GM12874 (cell line): Measurements from ENCODE around the gene RTN4.

Experiments used
- TF ChIP-seq, protein P1 (sequence below): IDR thresholded peaks from 2 replicates; pipeline ENCODE4 v1.5.1; 2011; ENCODE audit warnings: low read depth, mild to moderate bottlenecking, control low read depth, low read length, moderate library complexity; ENCODE audit not compliant: insufficient read depth

The RTN4 gene

DNA sequence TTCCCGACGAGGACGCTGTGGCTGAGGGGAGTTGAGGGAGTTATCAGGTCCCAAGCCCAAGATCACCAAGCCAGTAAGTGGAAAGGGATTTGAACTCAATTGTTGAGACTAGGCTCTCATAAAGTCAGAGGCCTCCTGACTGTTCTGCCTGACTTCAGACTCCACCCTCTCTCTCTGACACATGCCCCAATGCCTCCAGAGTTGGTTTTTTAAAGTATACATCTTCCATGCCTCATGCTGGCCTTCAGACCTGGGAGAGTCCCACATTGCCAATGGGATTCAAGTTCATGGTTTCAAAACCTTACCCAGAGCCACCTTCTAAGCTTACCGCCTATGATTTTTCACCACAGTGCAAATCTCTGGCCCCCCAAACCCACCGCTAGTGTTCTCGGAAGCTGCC lies 100.8 kb downstream of the RTN4 start:
- TF ChIP-seq, protein P1, sequence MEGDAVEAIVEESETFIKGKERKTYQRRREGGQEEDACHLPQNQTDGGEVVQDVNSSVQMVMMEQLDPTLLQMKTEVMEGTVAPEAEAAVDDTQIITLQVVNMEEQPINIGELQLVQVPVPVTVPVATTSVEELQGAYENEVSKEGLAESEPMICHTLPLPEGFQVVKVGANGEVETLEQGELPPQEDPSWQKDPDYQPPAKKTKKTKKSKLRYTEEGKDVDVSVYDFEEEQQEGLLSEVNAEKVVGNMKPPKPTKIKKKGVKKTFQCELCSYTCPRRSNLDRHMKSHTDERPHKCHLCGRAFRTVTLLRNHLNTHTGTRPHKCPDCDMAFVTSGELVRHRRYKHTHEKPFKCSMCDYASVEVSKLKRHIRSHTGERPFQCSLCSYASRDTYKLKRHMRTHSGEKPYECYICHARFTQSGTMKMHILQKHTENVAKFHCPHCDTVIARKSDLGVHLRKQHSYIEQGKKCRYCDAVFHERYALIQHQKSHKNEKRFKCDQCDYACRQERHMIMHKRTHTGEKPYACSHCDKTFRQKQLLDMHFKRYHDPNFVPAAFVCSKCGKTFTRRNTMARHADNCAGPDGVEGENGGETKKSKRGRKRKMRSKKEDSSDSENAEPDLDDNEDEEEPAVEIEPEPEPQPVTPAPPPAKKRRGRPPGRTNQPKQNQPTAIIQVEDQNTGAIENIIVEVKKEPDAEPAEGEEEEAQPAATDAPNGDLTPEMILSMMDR, result no peak

DNA sequence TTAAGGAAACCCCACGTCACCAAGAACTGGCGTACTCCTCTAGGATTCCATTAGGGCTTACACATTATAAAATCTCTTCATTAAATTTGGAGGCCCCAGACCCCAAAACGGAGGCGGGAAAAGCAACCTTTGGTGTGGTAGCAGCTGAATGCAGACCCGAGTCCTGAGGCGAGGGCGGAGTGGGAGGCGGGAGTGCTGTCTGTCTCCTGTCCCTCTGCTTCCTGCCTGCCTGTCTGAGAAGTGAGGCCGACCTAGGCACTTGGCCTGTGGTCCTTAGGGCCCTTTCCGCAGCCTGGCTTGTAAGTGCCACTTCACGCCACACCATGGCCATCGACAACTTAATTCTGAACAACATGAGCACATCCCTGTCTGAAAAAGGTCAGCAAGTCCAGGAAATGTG lies 102.1 kb downstream of the RTN4 start:
- TF ChIP-seq, protein P1, result no peak

DNA sequence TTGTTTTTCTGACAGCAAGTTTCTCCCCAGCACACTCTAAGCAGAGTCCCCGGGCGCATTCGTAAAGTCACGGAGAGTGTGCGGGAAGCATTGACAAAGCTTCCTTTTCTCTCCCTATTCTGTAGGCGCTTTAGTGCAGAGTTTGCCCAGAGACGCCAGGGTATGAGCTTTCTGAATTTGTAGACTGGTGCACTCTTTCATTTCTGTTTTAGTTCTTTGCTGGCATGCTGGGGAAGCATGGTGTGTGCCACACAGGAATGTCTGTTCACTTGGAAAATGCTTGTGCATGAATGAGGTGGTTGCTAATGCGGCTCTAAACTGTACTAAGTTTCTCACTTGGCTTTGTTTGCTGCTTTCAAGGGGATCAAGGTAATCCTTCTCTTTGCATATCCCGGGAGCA lies 102.6 kb downstream of the RTN4 start:
- TF ChIP-seq, protein P1, result no peak

DNA sequence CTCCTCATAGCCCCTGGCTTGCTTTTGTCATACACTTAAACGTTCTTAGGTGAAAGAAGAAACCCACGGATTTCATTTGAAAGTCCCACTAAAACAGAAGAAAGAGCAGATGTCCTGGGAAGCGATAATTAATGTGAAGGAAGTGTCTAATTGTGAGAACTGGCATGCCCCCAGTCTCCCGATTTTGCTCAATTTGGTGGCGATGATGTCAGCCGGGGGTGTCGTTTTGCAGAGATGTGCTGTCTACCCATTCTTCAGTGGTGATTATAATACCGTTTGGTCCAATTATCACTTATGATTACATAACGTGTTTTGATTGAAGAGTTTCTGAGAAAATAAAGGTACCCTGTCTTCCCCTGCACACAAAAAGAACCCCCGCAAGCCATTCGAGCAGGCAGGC lies 103.1 kb downstream of the RTN4 start:
- TF ChIP-seq, protein P1, result no peak

DNA sequence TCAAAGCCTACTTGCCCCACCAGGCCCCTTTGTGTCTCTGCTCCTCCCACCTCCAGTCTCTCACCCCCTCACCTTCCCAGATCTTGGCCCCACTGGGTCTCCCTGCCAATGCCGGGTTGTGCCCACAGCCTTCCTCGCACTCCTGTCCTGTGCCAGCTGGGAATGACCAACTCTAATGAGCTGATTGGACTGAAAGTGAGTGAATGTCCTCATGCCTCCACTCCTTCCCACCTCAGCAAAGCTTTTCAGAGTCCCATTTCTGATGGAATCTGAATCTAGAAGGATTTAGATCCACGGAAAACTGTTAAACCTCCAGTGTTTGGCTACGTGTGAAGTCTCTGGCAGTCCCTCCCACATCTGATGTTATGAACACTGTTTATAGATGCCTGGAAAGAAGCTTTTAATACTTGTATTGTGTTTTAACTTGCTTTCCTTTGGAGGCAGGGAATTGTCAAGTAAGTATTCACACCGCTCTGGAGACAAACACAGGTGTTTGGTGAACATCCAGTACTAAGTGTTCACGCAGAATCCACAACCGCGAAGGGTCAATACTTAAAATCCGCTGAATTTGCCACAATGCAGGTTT lies 103.9 kb downstream of the RTN4 start:
- TF ChIP-seq, protein P1, result no peak

DNA sequence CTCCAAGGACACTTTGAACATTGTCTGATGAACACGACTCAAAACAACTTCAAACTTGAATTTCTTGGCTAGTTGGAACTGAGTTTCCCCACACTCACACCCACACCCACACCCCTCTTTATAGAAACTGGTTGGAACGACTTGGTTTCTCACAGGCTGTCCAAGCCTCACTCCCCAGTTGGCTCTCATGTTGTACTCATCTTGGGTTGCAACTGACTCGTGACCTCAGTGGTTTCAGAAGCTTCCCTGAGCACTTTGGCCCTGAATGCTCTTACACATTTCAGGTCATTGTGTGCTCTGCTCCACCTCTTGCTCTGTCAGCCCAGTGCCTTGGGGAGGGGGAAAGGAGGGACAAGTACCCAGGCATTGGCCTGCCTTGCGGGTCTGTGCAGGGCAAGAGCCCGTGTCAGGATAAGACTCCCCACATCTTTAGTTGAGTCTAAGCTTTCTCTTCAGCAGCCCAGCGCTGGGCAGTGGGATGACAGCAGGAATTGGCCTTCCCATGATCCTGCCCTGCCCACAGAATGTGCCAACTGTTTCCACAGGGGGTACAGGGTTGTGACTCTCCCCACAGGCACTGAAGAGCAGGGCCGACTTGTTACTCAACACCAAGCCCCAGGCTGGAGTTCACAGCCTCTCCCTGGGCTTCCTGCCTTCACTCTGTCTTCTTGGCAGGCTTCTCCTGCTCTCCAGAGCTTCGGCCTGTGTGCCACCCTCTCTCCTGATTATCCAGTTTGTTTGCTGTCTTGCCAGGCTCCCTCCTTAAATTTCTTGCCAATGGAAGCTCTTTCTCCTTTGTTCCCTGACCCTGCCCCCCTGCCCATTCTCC lies 104.6 kb downstream of the RTN4 start:
- TF ChIP-seq, protein P1, result no peak

DNA sequence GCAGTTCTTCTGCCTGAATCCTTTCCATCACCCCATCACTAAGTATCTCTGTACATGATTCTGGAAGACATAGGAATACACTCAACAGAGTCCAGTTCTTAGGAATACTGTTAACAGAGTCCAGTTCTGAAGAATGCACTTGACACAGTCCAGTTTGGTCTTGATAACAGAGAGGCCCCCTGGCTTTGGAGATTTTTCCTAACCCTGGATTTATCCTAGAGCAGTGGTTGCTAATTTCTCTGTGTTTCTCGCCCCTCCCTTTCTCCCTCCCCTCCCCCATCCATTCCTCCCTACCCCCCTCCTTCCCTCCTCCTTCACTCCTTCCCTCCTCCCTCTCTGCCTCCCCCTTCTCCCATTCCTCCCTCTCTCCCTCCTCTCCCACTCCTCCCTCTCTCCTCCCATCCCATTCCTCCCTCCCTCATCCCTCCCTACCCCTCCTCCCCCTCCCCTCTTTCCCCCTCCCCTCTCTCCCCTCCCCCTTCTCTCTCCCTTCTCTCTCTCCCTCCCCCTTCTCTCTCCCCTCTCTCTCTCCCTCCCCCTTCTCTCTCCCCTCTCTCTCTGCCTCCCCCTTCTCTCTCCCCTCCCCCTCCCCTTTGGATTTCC lies 105.4 kb downstream of the RTN4 start:
- TF ChIP-seq, protein P1, result no peak
